Hepatocyte (in vitro differentiated cells): ENCODE results near the gene METRN.

ENCODE experiments used
- EZH2 ChIP-seq: fragments of 200-600 bp; sonication (generic); IDR thresholded peaks from 2 replicates; pipeline ENCODE4 v1.6.1; 2016; ENCODE audit warnings: antibody characterized with exemption, mild to moderate bottlenecking, borderline replicate concordance
- TF ChIP-seq, protein P1 (sequence below): fragments of 200-600 bp; sonication (generic); IDR thresholded peaks from 2 replicates; pipeline ENCODE4 v1.5.1; 2016; ENCODE audit warnings: antibody characterized with exemption, mild to moderate bottlenecking; ENCODE audit not compliant: poor library complexity

DNA sequence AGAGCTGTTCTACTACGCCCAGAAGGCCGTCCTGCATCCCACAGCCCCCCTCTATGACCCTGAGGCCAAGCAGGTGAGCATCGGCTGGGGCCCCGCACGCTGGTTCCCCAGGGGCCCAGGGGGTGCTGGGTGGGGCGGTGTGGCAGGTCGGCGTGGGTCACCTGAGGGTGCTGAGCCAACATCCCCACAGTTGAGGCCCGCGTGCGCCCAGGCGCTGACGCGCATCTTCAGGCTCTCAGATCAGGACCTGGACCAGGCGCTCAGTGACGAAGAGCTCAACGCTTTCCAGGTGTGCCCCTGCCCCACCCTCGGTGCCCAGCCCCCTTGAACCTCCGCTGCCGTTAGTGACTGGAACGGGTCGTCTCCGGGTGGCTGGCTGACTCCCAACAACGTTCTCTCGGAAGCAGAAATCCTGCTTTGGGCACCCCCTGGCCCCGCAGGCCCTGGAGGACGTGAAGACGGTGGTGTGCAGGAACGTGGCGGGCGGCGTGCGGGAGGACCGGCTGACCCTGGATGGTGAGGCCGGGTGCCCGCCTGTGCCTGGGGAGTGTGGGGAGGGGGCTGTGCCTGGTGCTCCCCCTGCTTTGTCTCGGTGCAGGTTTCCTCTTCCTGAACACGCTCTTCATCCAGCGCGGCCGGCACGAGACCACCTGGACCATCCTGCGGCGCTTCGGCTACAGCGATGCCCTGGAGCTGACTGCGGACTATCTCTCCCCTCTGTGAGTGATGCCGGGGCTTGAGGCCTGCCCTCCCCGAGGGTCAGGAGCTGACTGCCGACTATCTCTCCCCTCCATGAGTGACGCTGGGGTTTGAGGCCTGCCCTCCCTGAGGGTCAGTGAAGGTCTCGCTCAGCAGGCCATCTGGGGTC, 44.2 kb upstream of the METRN start:
- TF ChIP-seq, protein P1, sequence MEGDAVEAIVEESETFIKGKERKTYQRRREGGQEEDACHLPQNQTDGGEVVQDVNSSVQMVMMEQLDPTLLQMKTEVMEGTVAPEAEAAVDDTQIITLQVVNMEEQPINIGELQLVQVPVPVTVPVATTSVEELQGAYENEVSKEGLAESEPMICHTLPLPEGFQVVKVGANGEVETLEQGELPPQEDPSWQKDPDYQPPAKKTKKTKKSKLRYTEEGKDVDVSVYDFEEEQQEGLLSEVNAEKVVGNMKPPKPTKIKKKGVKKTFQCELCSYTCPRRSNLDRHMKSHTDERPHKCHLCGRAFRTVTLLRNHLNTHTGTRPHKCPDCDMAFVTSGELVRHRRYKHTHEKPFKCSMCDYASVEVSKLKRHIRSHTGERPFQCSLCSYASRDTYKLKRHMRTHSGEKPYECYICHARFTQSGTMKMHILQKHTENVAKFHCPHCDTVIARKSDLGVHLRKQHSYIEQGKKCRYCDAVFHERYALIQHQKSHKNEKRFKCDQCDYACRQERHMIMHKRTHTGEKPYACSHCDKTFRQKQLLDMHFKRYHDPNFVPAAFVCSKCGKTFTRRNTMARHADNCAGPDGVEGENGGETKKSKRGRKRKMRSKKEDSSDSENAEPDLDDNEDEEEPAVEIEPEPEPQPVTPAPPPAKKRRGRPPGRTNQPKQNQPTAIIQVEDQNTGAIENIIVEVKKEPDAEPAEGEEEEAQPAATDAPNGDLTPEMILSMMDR, result no peak
- TF ChIP-seq EZH2, result no peak
